VCaP (cell line): ENCODE data around the gene PADI2.

Experiments used
- H3K27ac ChIP-seq: fragments of 450-650 bp; 2 replicates; pipeline ENCODE4 v1.5.1; 2017
- CTCF ChIP-seq: fragments of 450-650 bp; conservative IDR thresholded peaks from 2 replicates; pipeline ENCODE4 v1.5.1; 2017; ENCODE audit warnings: mild to moderate bottlenecking, moderate library complexity

PADI2 gene

DNA sequence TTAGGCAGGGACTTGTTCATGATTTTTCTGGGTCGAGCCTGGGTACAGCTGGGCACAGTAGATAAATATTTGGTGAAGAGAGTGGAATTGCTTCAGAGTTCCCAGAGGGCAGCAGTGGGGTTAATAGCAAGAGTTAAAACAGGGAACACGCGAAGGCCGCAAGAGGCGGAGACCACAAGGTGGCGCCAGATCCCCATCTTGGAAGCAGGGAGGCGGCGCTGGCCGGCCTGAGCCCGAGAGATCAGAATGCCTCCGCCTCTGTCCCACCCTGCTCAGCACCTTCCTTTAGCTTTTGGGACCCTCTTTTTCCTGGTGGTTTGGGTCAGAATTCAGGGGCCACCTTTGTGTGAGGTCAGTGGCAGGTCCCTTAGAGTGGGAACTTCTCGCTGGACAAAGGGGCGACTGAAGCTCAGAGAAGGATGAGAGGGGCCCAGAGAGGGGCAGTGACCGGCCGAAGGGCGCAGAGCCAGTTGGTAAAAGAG lies 6.5 kb upstream of the PADI2 start:
- H3K27ac ChIP-seq = no peak overlapping the region
- peak; percentile 96 for TF ChIP-seq CTCF

DNA sequence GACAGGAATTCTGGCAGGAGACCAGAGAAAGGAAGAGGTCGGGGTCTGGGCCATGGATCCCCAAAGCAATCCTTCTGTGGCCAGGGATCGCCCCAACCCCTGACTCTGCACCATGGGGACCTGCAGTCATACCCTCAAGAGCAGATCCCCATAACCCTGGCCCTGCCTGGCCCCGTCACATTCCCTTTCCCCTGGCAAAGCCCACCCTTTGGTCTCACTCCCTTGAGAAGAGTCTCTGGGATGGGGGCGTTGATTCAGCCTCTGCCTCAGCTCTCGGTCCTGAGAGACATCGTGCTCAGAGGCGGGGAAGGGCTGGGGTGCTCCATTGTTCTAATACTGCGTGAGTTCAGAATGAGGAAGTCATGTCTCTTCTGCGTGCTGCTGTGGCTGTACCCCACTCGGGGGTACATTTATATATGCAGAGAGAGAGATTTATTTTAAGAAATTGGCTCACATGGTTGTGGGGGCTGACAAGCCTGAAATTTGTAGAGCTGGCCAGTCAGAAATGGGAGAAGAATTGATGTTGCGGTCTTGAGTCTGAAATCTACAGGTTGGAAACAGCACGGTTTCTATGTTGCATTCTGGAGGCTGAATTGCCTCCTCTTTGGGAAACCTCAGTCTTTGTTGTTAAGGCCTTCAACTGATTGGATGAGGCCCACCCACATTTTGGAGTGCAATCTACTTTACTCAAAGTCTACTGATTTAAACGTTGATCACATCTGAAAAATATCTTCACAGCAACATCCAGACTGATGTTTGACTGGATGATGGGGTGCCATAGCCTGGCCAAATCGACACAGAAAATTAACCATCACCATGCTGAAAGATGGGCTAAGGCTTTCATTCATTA lies 4.2 kb upstream of the PADI2 start:
- H3K27ac ChIP-seq = no peak overlapping the region
- TF ChIP-seq CTCF = no peak

GRCh38 chr1:17122521-17123164 lies 3.4 kb upstream of the PADI2 start:
- TF ChIP-seq CTCF = no peak
- no peak overlapping the region for H3K27ac ChIP-seq

- TF ChIP-seq CTCF = no peak
- H3K27ac ChIP-seq = no peak overlapping the region
Measured at GRCh38 chr1:17121881-17122280, 2.6 kb upstream of the PADI2 start.

DNA sequence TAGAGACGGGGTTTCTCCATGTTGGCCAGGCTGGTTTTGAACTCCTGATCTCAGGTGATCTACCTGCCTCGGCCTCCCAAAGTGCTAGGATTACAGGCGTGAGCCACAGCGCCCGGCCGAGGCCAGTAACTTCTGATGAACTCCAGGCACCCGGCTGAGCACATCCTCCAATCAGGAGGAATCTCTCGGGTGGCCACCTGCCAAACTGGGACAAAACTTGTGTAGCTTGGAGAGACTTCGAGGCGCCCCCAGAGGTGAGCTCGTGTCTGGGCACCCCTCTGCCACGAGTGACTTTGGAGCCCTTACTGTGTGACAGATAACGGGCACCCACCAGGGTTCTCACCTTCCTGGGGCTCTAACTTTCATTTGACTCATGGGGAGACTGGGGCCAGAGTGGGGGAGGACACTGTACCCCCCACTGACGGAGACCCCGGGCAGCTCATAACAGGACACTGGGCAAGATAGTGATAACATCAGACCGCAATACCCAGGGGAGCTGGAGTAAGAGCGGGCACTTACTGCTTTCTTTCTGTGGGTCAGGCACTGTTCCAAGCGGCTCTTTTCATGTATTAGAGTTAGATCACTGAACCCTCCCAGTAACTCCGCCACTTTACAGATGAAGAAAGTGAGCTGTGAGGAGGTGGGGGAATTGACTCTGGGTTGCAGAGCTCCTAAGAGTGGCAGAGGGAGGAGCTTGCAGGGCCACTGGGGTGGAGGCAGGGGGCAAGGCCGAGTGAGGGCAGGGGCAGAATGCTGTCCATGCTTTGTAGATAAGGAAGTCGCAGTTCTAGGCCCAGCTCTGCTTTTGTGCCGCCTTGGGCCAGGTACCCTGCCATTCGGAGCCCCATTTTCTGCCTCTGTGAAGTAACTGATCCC lies 1.9 kb upstream of the PADI2 start:
- no peak overlapping the region for H3K27ac ChIP-seq
- no peak for TF ChIP-seq CTCF

DNA sequence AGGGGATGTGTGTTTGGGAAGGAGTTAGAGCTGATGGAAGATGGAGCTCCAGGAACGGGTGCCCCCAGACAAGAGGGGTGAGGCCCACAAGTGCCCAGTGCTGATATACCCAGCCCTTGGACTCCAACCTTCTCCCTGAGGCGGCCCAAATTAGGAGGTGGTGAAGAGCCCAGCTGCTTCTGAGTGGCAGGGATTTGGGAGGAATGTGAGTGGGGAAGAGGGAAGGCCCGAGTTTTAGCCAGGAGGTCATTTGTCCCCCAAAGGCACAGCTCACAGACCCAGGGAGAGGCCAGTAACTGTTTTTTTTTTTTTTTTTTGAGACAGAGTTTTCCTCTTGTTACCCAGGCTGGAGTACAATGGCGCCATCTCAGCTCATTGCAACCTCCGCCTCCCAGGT lies 1.2 kb upstream of the PADI2 start:
- H3K27ac ChIP-seq = no peak overlapping the region

More for the DNA sequence above, 1.2 kb upstream of the PADI2 start:
- TF ChIP-seq CTCF = no peak
